GM18517 (cell line): ENCODE measurements around the gene TRPM8.

Experiments used
- ATAC-seq: cut with Tn5 transposase; IDR thresholded peaks from one replicate; pipeline ENCODE4 v1.9.1; 2021; ENCODE audit warnings: mild to moderate bottlenecking, moderate library complexity; ENCODE audit not compliant: unreplicated experiment

TRPM8 gene

DNA sequence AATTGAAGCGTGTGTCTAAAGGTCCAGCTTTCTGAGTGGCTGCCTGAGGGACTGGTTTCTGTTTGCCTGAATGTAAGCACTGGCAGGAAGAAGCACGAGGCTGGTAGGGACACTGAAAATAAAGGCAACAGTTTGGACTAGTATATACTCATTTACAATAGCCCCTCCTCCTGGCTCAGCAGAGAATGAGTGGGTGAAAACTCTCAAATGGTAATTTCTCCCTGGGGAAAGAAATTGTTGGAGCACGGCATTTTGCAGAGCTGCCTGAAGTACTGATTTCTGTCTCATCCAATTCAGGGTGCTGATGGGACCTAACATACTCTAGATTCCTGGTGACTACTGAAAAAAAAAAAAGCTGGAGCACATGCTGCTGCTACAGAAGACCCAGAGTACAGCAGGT is 116.0 kb downstream of the TRPM8 start:
- no peak for ATAC-seq

DNA sequence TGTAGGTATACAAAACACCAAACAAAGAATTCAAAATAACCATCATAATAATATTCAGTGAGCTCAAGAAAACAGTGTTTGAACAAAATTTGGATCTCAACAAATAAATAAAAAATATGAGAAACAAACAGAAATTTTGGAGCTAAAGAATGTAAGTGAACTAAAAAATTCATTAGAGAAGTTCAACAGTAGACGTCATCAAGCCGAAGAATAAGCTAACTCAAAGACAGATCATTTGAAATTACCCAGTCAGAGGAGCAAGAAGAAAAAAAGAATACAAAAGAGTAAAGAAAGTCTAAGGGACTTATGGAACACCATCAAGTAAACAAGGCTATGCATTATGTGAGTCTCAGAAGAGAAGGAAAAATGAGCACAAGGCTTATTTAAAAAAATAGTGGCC is 116.7 kb downstream of the TRPM8 start:
- ATAC-seq, result no peak

DNA sequence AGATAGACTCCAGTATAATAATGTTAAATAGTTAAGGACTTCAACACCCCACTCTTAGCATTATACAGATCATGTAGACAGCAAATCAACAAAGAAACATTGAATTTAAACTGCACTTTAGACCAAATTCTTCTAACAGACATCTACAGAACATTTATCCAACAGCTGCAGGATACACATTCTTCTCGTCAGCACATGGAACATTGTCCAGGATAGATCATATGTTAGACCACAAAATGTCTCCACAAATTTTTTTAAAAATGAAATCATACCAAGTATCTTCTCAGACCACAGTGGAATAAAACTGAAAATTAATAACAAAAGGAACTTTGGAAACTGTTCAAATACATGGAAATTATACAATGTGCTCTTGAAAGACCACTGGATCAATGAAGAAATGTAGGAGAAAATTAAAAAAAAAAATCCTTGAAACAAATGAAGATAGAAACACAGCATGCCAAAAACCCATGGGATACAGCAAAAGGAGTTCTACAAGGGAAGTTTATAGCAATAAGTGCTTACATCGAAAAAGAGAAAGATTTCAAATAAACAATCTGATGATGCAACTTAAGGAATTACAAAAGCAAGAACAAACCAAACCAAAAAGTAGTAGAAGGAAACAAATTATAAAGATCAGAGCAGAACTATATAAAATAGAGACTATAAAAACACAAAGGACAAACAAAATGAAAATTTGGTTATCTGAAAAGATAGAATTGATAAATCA is 121.1 kb downstream of the TRPM8 start:
- ATAC-seq, result no peak

DNA sequence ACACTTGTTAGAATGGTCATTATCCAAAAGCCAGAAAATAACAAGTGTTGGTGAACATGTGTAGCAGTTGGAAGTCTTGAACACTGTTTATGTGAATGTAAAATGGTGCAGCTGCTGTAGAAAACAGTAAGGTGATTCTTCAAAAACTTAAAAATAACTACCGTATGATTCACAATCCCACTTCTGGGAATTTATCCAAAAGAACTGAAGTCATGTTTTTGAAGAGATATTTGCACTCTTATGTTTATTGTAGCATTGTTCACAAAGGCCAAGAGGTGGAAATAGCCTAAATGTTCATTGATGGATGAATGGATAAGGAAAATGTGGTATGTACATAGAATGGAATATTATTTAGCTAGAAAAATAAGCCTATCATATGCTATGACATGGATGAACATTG is 127.0 kb downstream of the TRPM8 start:
- ATAC-seq, result no peak

DNA sequence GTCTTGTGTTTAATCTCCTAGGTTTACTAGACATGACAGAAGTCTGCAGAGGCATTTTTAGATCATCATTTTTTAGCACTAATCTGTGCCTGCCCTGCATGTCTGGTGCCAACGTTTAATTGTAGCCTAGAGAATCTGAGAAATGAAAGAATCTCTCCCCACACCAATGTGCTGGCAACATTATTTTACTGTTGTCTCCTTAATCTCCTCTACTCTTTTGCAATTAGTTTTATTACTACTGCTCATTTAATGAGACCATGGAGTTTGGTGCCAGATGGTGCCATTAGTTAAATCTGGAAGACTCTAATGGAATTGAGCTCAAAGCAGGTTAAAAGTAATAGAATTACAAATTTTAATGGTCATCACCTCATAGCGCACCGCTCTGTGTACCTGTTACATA is 129.3 kb downstream of the TRPM8 start:
- ATAC-seq, result no peak

DNA sequence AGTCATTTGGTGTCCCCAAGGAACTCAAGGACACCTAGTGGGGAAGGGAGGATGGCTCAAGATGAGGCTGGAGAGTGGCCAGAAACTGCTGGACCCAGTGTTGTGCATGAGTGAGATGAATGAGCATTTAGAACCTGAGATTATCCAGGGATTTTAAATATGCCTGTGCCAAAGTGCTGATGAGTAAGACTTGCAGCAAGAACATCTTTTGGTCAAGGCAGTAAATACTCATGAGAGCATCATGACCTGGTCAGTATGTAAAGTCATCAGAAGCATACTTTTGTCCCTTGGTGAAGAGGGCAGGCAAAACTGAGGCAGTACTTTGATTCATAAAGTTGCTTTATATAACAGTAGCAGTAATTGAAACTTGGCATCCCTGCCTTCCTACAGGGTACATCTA is 130.2 kb downstream of the TRPM8 start:
- ATAC-seq, result no peak

DNA sequence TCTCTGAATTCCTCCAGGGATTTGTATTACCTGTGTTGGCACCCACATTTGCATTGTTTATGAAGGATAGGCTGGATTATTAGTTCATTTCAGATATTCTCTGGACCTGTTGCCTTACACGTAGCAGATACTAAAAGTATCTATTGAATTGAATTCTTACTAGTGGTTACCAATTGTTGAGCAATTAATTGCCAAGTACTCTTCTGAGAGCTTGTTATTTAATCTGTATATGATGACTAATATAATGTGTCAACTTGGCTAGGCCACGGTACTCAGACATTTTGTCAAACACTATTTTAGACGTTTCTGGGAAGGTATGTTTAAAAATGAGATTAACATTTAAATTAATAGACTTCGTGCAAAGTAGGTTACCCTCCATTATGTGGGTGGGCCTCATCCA is 130.9 kb downstream of the TRPM8 start:
- no peak for ATAC-seq

DNA sequence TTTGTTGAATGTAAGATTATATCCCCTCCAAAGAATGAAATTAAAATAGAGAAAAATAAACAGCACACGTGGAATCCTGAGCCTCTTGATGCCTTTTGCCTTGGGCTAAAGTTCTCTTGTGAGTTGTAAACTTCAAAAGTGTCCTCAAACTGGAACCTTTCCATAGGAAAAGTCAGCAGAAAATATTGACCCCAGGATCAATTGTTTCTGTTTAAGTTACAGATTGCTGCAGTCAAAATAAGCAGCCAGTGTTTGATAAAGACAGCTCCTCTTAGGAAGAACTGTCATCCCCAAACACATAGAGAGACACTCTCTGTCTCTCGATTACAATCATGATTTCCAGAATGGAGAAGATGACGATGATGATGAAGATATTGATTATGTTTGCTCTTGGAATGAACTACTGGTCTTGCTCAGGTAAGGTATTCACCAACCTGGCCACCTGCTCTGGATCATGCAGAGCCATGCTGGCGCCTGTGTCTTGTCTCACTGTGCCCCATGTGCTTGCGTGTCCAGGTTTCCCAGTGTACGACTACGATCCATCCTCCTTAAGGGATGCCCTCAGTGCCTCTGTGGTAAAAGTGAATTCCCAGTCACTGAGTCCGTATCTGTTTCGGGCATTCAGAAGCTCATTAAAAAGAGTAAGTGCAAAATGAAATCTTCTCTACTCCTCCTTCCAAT is 133.4 kb downstream of the TRPM8 start, which contains the start of gene SPP2:
Gene SPP2 (plus strand): TSS at position 248 of the 681 bp plus-strand sequence. CDS start 85 bp downstream, at position 333.
- ATAC-seq, result no peak

DNA sequence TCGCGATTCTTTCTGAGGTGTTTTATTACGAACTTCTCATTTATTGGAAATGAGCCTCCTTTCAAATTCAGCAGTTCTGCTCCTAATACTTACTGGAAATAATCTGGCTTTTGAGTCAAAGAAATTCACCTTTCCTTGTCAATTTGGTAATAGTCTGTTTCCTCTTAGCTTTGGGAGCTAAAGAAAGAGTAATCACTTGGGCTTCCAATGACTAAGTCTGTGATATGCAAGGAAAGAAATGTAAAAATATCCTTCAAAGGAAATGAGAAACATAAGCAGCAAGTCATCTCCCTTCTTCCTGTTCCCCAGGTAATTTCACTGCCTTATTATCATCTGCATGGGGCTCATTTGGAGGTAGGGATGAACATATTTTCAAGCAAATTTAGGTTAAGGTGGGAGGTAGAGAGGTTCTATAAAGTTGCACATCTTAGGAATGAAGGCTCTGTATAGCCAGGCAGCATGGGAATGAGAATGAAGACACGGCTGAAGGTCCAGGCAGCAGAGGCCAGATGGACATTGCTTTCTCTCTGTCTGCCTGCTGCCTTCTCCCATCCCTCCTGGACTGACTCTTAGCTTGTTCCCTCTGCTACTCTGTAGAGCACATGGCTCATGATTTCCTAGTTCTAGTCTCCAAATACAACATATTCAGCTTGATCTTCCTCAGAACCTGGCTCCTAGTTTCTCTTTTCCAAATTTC is 134.3 kb downstream of the TRPM8 start:
- no peak for ATAC-seq

DNA sequence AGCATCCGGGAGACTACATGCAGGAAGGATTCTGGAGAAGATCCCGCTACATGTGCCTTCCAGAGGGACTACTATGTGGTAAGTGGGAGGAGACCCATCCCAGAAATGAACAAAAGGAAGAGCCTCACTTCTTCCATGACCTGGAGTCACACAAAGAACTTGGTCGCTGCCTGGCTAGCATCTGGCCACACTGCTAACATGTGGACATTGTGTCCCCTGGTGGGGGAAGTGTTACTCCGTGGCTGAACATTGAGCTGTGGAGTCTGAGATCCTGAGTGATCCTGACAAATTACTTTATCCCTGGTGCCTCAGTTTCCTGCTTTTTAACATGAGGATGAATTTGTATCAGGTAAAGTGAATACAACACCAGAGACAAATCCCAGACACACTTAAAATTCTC is 141.7 kb downstream of the TRPM8 start:
- no peak for ATAC-seq

DNA sequence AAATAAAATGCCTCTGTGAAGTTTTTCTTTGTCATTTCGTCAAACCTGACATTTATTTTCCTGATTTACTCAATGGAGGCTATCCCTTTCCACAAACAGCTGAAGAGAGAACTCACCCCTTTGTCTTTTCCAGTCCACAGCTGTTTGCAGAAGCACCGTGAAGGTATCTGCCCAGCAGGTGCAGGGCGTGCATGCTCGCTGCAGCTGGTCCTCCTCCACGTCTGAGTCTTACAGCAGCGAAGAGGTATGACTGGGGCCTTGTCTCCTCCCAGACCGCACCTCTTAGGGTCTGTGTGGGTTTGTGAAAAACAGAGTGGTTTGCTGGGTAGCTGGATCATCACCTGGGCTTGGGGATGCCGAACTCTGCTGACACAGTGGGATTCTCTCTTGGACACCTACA is 143.1 kb downstream of the TRPM8 start:
- no peak for ATAC-seq

DNA sequence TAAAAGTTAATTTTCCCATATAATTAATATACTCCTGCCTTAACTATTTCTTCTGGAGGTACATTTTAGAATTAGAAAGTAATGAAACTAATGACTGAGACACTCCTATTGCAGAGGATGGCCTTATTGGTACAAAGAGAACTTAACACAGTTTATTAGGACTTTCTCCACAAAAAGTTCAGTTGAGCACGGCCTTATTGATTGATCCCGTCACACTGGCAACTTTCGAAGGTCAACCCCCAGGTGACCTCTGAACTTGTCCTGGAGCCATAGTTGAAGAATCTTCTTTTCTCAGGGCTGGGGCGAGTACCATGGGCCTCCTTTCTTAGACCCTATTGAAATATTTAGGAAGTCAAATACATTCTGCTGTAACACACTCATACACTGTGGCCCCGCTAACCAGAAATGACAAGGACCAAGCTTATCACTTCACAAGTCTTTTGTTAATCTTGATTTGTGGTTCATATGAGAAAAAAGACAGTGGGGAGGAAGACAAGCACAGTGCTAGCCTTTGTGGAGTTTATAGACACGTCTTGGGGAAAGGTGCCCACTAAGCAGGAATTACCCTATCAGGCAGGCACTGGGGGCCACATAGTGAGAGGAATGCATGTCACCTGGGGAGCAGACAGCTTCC is 144.6 kb downstream of the TRPM8 start:
- ATAC-seq, result no peak

DNA sequence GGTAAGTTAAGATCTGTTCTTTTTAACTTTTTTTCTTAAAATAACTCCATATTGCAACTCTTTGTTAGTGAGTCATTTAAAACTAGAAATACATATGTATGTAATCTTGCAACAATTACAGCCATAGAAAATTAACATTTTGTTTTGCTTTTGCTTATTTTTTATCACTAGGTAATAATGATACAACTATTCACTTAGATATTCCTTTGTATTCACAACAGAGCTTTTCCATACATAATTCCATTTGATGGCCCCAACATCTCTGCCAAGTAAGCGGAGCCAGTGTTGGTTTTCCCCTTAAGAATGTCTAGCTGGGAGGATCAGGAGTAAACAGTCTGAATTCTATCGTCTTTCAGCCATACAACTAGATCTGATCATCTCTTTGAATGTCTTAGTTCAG is 149.4 kb downstream of the TRPM8 start:
- no peak for ATAC-seq
